Right lobe of liver (tissue), 6 donors: Measurements from ENCODE around the gene CDHR2. TPM values are rescaled to one million over a fixed set of nuclear protein-coding genes. Genes with fewer than 3 reads are reported as not detected.

Source experiments
- ATAC-seq, 4 donors: fragments of 200-7000 bp; cut with Tn5 transposase; one replicate each; pipeline ENCODE4 v1.9.1; 2020; ENCODE audit warnings: mild to moderate bottlenecking in 4 of 4, moderate library complexity in 4 of 4
- DNase-seq, 3 donors: peaks; one replicate each; pipeline ENCODE4 v3.0.0-alpha.2; 2020
- H3K27ac ChIP-seq, 3 donors: fragments of 200-600 bp; one replicate each; pipeline ENCODE4 v1.8.0; 2022
- H3K27me3 ChIP-seq, 2 donors: fragments of 200-600 bp; one replicate each; pipeline ENCODE4 v1.8.0; 2022
- H3K36me3 ChIP-seq, 4 donors: fragments of 200-600 bp; sonication (generic) in 1 of 4; one replicate each; pipeline versions ENCODE4 v1.5.1 to v1.8.0; 2017 to 2022; ENCODE audit warnings: control low read depth in 1 of 4
- H3K4me1 ChIP-seq, 4 donors: fragments of 200-600 bp; sonication (generic) in 1 of 4; one replicate each; pipeline versions ENCODE4 v1.5.1 to v1.8.0; 2017 to 2022; ENCODE audit warnings: control low read depth in 1 of 4
- H3K4me3 ChIP-seq, 3 donors: fragments of 200-600 bp; one replicate each; pipeline ENCODE4 v1.8.0; 2022
- H3K9me3 ChIP-seq, 4 donors: fragments of 200-600 bp; sonication (generic) in 1 of 4; one replicate each; pipeline versions ENCODE4 v1.5.1 to v1.8.0; 2017 to 2022; ENCODE audit warnings: control low read depth in 1 of 4
- POLR2A ChIP-seq: fragments of 450-650 bp; IDR thresholded peaks from one replicate; pipeline ENCODE4 v1.6.1; 2017; ENCODE audit warnings: antibody characterized with exemption, mild to moderate bottlenecking
- WGBS: methylation state at CpG from one replicate; pipeline ENCODE4 v1.1.6; 2018; ENCODE audit warnings: low coverage, low lambda C conversion rate; ENCODE audit not compliant: insufficient coverage; ENCODE audit errors: missing lambda C conversion rate; 5-methylcytosine and 5-hydroxymethylcytosine counted together
- intact Hi-C, 2 donors: fragments of 100-400 bp; cut with DNase I; formaldehyde crosslinking; loops; one replicate each; pipeline versions ENCODE4 v1.11.2 to v1.14.1; 2022
- total RNA-seq, 6 experiments: library from RNA; depleted of rRNA in 2 of 6; stranded (reverse); fragments of >200 nt in 2 of 6; fragmentation: NEBNext Ultra II Directional in 3 of 6; extraction: Animal tissue kit (Norgen Biotek cat#: 25700) in 3 of 6; gene quantifications; one replicate each; pipeline versions ENCODE4 v1.1.0 to v1.2.4, GENCODE V29; 2016 to 2023
- TF ChIP-seq, protein P1 (sequence below), 4 donors: fragments of 200-600 bp in 3 of 4; fragments of 450-650 bp in 1 of 4; IDR thresholded peaks; one replicate each; pipeline versions ENCODE4 v1.5.1 to v1.8.0; 2016 to 2022; ENCODE audit warnings: antibody characterized with exemption in 4 of 4, mild to moderate bottlenecking in 2 of 4
- donor health status: DM: no; HTN: yes; CAD: no.
- donor health status: DM: no; HTN: no; CAD: no.
- donor health status: DM: no; HTN: no; CAD: no.
- donor health status: DM: no; HTN: yes; CAD: no.
- donor health status: DM: no; HTN: yes; CAD: no.

The CDHR2 gene
- total RNA-seq, 6 experiments from 2014 or later: 6.8 to 89.2 (median 41.2) TPM

DNA sequence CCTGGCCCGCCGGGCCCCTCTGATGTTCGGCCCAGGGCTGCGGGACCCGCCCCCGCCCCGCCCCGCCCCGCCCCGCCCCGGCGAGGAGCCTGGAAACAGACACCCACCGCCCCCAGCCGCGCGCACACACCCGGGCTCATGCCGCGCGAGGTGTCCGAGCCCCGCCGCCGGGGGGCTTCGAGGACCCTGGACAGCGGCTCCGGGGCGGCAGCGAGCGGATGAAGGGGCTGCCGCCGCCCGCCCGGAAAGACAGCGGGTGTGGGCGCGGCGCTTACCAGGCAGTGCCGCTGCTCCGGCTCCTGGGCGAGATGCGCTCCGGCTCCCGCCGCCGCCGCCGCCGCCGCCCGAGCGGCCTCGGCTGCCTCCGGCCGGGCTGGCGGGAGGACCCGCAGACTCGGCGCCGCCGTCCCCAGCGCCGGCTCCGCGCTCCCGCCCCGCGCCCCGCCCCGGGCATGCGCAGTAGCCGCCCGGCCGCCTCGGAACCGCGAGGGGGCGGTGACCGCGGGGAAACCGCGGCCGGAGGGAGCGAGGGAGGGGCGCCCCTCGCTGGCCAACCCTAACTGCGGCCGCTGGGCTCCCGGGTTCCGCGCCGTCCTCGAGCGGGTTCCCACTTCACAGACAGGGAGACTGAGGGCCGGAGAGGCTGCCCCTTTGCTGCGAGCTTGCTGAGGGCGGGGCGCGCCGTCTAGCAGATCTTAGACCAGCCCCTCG lies 60.7 kb downstream of the CDHR2 start, which contains the start of gene GPRIN1:
Gene GPRIN1, minus strand, starts transcription at position 433 of the 711 bp plus-strand sequence. CDS start 10,322 bp downstream, outside the sequence.
- intact Hi-C loops: no loop called here
- Histone ChIP-seq H3K27ac (no peak within 1 kb of the TSS), H3K9me3 (no peaks in the 10 kb centered on the region), H3K4me3 (peak within 1 kb of the TSS; percentile 42 to 62 (median 46)), H3K27me3 (no peaks in the 10 kb centered on the region), H3K4me1 (peaks cover 0 to 5% (median 2%) of the 10 kb centered on the region in 4 donors), H3K36me3 (no peaks in the 10 kb centered on the region)
- no CpG with 5 or more reads among the region's 101 CpGs for WGBS
- TF ChIP-seq POLR2A: no peak
- TF ChIP-seq, protein P1, sequence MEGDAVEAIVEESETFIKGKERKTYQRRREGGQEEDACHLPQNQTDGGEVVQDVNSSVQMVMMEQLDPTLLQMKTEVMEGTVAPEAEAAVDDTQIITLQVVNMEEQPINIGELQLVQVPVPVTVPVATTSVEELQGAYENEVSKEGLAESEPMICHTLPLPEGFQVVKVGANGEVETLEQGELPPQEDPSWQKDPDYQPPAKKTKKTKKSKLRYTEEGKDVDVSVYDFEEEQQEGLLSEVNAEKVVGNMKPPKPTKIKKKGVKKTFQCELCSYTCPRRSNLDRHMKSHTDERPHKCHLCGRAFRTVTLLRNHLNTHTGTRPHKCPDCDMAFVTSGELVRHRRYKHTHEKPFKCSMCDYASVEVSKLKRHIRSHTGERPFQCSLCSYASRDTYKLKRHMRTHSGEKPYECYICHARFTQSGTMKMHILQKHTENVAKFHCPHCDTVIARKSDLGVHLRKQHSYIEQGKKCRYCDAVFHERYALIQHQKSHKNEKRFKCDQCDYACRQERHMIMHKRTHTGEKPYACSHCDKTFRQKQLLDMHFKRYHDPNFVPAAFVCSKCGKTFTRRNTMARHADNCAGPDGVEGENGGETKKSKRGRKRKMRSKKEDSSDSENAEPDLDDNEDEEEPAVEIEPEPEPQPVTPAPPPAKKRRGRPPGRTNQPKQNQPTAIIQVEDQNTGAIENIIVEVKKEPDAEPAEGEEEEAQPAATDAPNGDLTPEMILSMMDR (IDR thresholded peaks at IDR 0.05): peak in 3 of 4 donors; percentile 12 to 23 (median 22)
- DNase-seq: peak in 2 of 3 donors; percentile 57 to 63
- peak; percentile 67 to 83 (median 80) for ATAC-seq

DNA sequence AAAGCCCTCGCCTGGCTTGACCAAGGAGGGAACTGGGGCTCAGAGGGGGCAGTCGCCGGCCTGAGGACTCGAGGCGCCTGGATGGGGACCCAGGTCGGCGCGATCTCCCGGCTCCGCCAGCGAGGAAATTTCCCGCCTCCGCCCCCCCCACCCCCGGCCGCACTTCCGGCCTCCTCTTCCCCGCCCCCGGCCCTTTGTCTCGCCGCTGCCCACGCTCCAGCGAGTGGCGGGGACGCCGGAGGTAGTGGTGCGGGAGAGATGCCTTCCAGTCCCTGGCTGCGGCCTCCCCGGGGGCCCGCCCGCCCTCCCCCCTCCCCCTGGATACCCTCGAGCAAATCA lies 61.3 kb downstream of the CDHR2 start:
- no peaks in the 10 kb centered on the region for H3K27me3 ChIP-seq
- 0% methylated on average over 2 of the region's 31 CpGs for WGBS
- no peaks in the 10 kb centered on the region for H3K36me3 ChIP-seq
- no peak for TF ChIP-seq POLR2A
- TF ChIP-seq, protein P1 (IDR thresholded peaks at IDR 0.05): no peak
- ATAC-seq (peak in 1 of 4 donors; percentile 17), DNase-seq (no peak)
- peak overlapping the region; percentile 42 to 62 (median 46) for H3K4me3 ChIP-seq
- H3K9me3 ChIP-seq: no peaks in the 10 kb centered on the region
- peaks cover 0 to 5% (median 2%) of the 10 kb centered on the region in 4 donors for H3K4me1 ChIP-seq
- H3K27ac ChIP-seq: no peak overlapping the region
- intact Hi-C loops: no loop called here

DNA sequence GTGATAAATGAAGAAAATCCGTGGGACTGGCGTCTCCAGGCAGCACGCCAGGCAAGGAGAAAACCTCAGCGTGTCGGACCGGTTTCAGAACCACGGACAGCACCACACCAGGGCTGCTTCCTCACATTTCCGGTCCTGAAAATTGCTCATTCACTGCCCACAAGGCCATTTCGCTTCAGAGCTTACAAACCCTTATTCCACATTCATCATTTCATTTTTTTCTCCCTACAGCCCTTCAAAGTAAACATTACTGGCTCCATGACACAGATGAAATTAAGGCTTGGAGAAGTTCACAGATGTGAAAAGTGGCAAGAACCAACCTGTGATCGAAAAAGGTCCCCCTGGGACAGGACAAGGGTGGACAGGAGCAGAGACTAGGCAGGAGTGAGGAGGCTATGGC lies 62.3 kb downstream of the CDHR2 start:
- DNase-seq: peak; percentile 67 to 74 (median 68)
- intact Hi-C loops: no loop called here
- Histone ChIP-seq H3K4me1 (peaks cover 0 to 5% (median 2%) of the 10 kb centered on the region in 4 donors), H3K27me3 (no peaks in the 10 kb centered on the region), H3K36me3 (no peaks in the 10 kb centered on the region), H3K9me3 (no peaks in the 10 kb centered on the region), H3K4me3 (no peak overlapping the region), H3K27ac (no peak overlapping the region)
- 16% methylated on average over 8 of the region's 10 CpGs for WGBS
- ATAC-seq: peak in 3 of 4 donors; percentile 41 to 67 (median 56)
- TF ChIP-seq POLR2A: no peak
- TF ChIP-seq, protein P1 (IDR thresholded peaks at IDR 0.05): no peak

DNA sequence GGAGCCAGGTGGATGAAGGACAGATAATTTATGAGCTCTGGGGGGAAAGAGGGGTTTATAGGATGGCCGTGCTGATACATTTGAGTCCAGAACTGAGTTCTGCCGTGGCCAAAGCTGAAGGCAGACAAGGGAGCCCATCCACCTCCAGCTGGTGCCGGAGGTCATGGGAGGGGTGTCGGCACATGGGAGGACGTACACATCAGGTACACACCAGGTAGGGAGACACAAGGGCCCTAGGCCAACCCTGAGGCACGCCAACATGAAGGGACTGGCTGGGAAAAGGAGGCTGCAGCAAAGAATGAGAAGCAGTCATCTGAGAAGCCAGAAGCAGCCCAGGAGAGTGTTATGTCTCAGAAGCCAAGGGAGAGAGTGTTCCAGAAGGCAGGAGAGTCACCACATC lies 62.9 kb downstream of the CDHR2 start:
- Histone ChIP-seq H3K9me3 (no peaks in the 10 kb centered on the region), H3K27me3 (no peaks in the 10 kb centered on the region), H3K27ac (no peak overlapping the region), H3K36me3 (no peaks in the 10 kb centered on the region), H3K4me1 (peaks cover 0 to 5% (median 2%) of the 10 kb centered on the region in 4 donors), H3K4me3 (no peak overlapping the region)
- TF ChIP-seq, protein P1 (IDR thresholded peaks at IDR 0.05): no peak
- no peak for TF ChIP-seq POLR2A
- DNase-seq (no peak), ATAC-seq (no peak)
- intact Hi-C loops: no loop called here
- 63% methylated on average over 6 of the region's 6 CpGs for WGBS
